WTC11 (cell line): Measurements from ENCODE around the gene LAMP5. TPM values are rescaled to one million over a fixed set of nuclear protein-coding genes. Genes with fewer than 3 reads are reported as not detected.

ENCODE experiments used
- ATAC-seq: fragments of 200-7000 bp; cut with Tn5 transposase; 2 replicates; pipeline ENCODE4 v1.10.0; 2021; ENCODE audit warnings: mild to moderate bottlenecking, moderate library complexity
- CTCF ChIA-PET: fragments of 300-600 bp; sonication (Branson Sonifier 250); formaldehyde crosslinking; loops from one replicate; lab custom pipeline; 2021; ENCODE audit warnings: antibody characterized with exemption; lab: Charles Lee
- POLR2A ChIA-PET: fragments of 350-600 bp; sonication (Branson Sonifier 250); formaldehyde crosslinking; loops from one replicate; lab custom pipeline; 2021; ENCODE audit warnings: antibody characterized with exemption; lab: Charles Lee
- DNase-seq: peaks from one replicate; pipeline ENCODE4 v3.0.0; 2021; ENCODE audit warnings: low spot score
- H3K27ac Mint-ChIP-seq: 2 replicates; pipeline ENCODE4 v1.8.0; 2021; ENCODE audit warnings: mixed read lengths
- H3K27me3 Mint-ChIP-seq: 2 replicates; pipeline ENCODE4 v1.8.0; 2021; ENCODE audit warnings: low read depth, mild to moderate bottlenecking, moderate library complexity, mixed read lengths
- H3K36me3 Mint-ChIP-seq: 2 replicates; pipeline ENCODE4 v1.8.0; 2021; ENCODE audit warnings: mixed read lengths
- H3K4me1 Mint-ChIP-seq: 2 replicates; pipeline ENCODE4 v1.8.0; 2022; ENCODE audit warnings: mixed read lengths
- H3K4me3 Mint-ChIP-seq: 2 replicates; pipeline ENCODE4 v1.8.0; 2021; ENCODE audit warnings: mild to moderate bottlenecking, moderate library complexity, mixed read lengths
- H3K9me3 Mint-ChIP-seq: 2 replicates; pipeline ENCODE4 v1.8.0; 2021; ENCODE audit warnings: mixed read lengths
- CTCF ChIP-seq: fragments of 200-600 bp; IDR thresholded peaks from 2 replicates; pipeline ENCODE4 v1.8.0; 2022; ENCODE audit warnings: antibody characterized with exemption
- ETV6 ChIP-seq: sonication (generic); formaldehyde crosslinking; IDR thresholded peaks from 2 replicates; pipeline ENCODE4 v1.8.1; 2022; ENCODE audit warnings: mild to moderate bottlenecking, missing genetic modification reagents
- FOXP4 ChIP-seq: sonication (generic); formaldehyde crosslinking; IDR thresholded peaks from 2 replicates; pipeline ENCODE4 v1.8.0; 2022; ENCODE audit warnings: mild to moderate bottlenecking, missing genetic modification reagents
- GRHL2 ChIP-seq: fragments of 250-450 bp; sonication (Bioruptor Pico); IDR thresholded peaks from 2 replicates; pipeline ENCODE4 v1.8.0; 2022; ENCODE audit warnings: mild to moderate bottlenecking, moderate library complexity; ENCODE audit not compliant: insufficient replicate concordance, severe bottlenecking
- IRF2 ChIP-seq: sonication (generic); formaldehyde crosslinking; IDR thresholded peaks from 2 replicates; pipeline ENCODE4 v1.8.0; 2022; ENCODE audit warnings: low read depth, missing genetic modification reagents, borderline replicate concordance
- MLX ChIP-seq: sonication (generic); formaldehyde crosslinking; IDR thresholded peaks from 2 replicates; pipeline ENCODE4 v1.8.1; 2023; ENCODE audit warnings: mild to moderate bottlenecking, missing genetic modification reagents, moderate library complexity
- NR2C2 ChIP-seq: sonication (generic); formaldehyde crosslinking; IDR thresholded peaks from 2 replicates; pipeline ENCODE4 v1.8.0; 2022; ENCODE audit warnings: mild to moderate bottlenecking, missing genetic modification reagents
- NR3C1 ChIP-seq: sonication (generic); formaldehyde crosslinking; conservative IDR thresholded peaks from 2 replicates; pipeline ENCODE4 v1.8.1; 2023; ENCODE audit warnings: low read depth, mild to moderate bottlenecking, missing genetic modification reagents
- SOX15 ChIP-seq: fragments of 250-450 bp; sonication (Bioruptor Pico); IDR thresholded peaks from 2 replicates; pipeline ENCODE4 v1.9.0; 2021; ENCODE audit warnings: mild to moderate bottlenecking
- SP1 ChIP-seq: sonication (generic); formaldehyde crosslinking; conservative IDR thresholded peaks from 2 replicates; pipeline ENCODE4 v1.8.1; 2022; ENCODE audit warnings: missing genetic modification reagents
- TEAD1 ChIP-seq: sonication (generic); formaldehyde crosslinking; IDR thresholded peaks from 2 replicates; pipeline ENCODE4 v1.8.0; 2022; ENCODE audit warnings: mild to moderate bottlenecking, missing genetic modification reagents
- ZNF138 ChIP-seq: sonication (generic); formaldehyde crosslinking; conservative IDR thresholded peaks from 2 replicates; pipeline ENCODE4 v1.8.1; 2022; ENCODE audit warnings: mild to moderate bottlenecking, moderate library complexity, missing genetic modification reagents
- ZNF423 ChIP-seq: fragments of 250-450 bp; sonication (Bioruptor Pico); IDR thresholded peaks from 2 replicates; pipeline ENCODE4 v2.1.2; 2022; ENCODE audit warnings: mild to moderate bottlenecking, moderate library complexity
- ZNF671 ChIP-seq: fragments of 250-450 bp; sonication (Bioruptor Pico); IDR thresholded peaks from 2 replicates; pipeline ENCODE4 v1.8.0; 2021; ENCODE audit warnings: mild to moderate bottlenecking
- total RNA-seq: library from RNA; stranded (reverse); gene quantifications from 3 replicates; pipeline ENCODE4 v1.2.3, GENCODE V29; 2021
- TF ChIP-seq, protein P1 (sequence below): sonication (generic); formaldehyde crosslinking; conservative IDR thresholded peaks from 2 replicates; pipeline ENCODE4 v1.8.1; 2022; ENCODE audit warnings: mild to moderate bottlenecking, missing genetic modification reagents
- TF ChIP-seq, protein P2 (sequence below): sonication (generic); formaldehyde crosslinking; IDR thresholded peaks from 2 replicates; pipeline ENCODE4 v1.8.1; 2022; ENCODE audit warnings: mild to moderate bottlenecking, moderate library complexity, missing genetic modification reagents

The LAMP5 gene
- total RNA-seq, 1 experiment from 2014 or later = 0.31 TPM

DNA sequence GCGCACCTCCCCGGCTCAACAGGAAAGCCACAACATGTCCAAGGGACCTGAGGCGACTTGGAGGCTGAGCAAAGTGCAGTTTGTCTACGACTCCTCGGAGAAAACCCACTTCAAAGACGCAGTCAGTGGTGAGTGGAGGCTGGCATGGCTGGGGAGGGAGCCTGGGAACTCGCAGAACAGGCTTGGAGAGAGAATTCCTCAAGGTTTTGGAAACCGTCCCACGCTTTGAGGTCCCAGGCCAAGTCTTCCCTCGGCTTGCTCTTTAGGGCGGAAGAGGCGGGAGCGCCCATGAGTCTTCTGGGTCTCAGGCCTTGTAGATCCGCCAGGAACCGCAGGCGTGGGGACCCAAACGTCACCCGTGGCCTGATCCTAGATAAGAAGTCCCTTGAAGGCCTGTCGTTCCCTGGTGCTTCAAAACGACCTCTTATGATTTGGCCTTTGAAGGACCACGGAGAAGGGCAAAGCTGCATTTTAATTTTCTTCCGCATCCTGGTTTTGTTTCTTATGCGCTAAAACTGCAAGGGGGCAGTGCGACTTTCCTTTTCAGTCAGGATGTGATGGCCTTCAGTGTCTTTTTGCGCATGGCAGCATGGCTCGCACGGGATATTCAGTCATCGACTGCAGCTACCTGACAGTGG, 2.0 kb downstream of the LAMP5 start:
- Mint-ChIP-seq H3K4me1 (peaks cover 67% of the 10 kb centered on the region), H3K9me3 (no peaks in the 10 kb centered on the region), H3K4me3 (peak overlapping the region; percentile 79), H3K27me3 (peaks cover 100% of the 10 kb centered on the region), H3K27ac (no peak overlapping the region), H3K36me3 (no peaks in the 10 kb centered on the region)
- peak; percentile 11 for ATAC-seq
- ChIA-PET POLR2A (no interaction called here), CTCF (interaction anchor here (1.5 to 5.8 kb wide), 2 partner anchors 12 to 93 kb away, joined by 6 to 48 read pairs; no protein-coding TSS in a partner anchor)
- peak; percentile 34 for DNase-seq
- TF ChIP-seq NR2C2 (CRISPR knock-in tag) (no peak), ETV6 (peak; percentile 57; the same call in 1 of the 2 replicates)

GRCh38 chr20:9517297-9518162, 3.1 kb downstream of the LAMP5 start:
- ChIA-PET CTCF (interaction anchor here (0.6 to 5.8 kb wide), 5 partner anchors 10 to 1440 kb away, joined by 3 to 48 read pairs (median 4); no protein-coding TSS in a partner anchor), POLR2A (no interaction called here)
- Mint-ChIP-seq H3K4me3 (peak overlapping the region; percentile 41; the same call in 1 of the 2 replicates), H3K4me1 (peaks cover 73% of the 10 kb centered on the region), H3K36me3 (no peaks in the 10 kb centered on the region), H3K27me3 (peaks cover 95% of the 10 kb centered on the region), H3K27ac (no peak overlapping the region), H3K9me3 (no peaks in the 10 kb centered on the region)
- ATAC-seq (no peak), DNase-seq (no peak)
- no peak for TF ChIP-seq FOXP4 (CRISPR knock-in tag)
- TF ChIP-seq CTCF = no peak
- TF ChIP-seq, protein P1, sequence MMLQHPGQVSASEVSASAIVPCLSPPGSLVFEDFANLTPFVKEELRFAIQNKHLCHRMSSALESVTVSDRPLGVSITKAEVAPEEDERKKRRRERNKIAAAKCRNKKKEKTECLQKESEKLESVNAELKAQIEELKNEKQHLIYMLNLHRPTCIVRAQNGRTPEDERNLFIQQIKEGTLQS = no peak

GRCh38 chr20:9518576-9519175, 4.3 kb downstream of the LAMP5 start:
- peaks cover 83% of the 10 kb centered on the region for H3K27me3 Mint-ChIP-seq

More at GRCh38 chr20:9518576-9519175, 4.3 kb downstream of the LAMP5 start:
- Mint-ChIP-seq H3K36me3 (no peaks in the 10 kb centered on the region), H3K27ac (no peak overlapping the region), H3K9me3 (no peaks in the 10 kb centered on the region), H3K4me3 (peak overlapping the region; percentile 26; the same call in 1 of the 2 replicates), H3K4me1 (peaks cover 73% of the 10 kb centered on the region)
- DNase-seq (peak; percentile 62), ATAC-seq (peak; percentile 67)
- CTCF ChIA-PET = interaction anchor here (0.8 to 5.8 kb wide), 11 partner anchors 11 to 759 kb away, joined by 3 to 48 read pairs (median 4); no protein-coding TSS in a partner anchor
- POLR2A ChIA-PET = no interaction called here
- TF ChIP-seq GRHL2 (CRISPR knock-in tag) (no peak), ZNF671 (CRISPR knock-in tag) (no peak), TEAD1 (peak; percentile 67; the same call in 1 of the 2 replicates), IRF2 (CRISPR knock-in tag) (no peak), SOX15 (CRISPR knock-in tag) (no peak), ZNF138 (no peak), MLX (CRISPR knock-in tag) (no peak), ZNF423 (CRISPR knock-in tag) (peak; percentile 88), SP1 (CRISPR knock-in tag) (peak; percentile 49; the same call in 1 of the 2 replicates), NR3C1 (CRISPR knock-in tag) (no peak)
- TF ChIP-seq, protein P2, sequence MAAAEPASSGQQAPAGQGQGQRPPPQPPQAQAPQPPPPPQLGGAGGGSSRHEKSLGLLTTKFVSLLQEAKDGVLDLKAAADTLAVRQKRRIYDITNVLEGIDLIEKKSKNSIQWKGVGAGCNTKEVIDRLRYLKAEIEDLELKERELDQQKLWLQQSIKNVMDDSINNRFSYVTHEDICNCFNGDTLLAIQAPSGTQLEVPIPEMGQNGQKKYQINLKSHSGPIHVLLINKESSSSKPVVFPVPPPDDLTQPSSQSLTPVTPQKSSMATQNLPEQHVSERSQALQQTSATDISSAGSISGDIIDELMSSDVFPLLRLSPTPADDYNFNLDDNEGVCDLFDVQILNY (CRISPR knock-in tag) = no peak
